ENCODE measurements around the gene MRC1.
"Not testable (repeated sequence)": the region's sequence is repeated elsewhere in the genome, so short reads cannot be mapped to it uniquely, and the experiment has no call there.

Gene MRC1

DNA sequence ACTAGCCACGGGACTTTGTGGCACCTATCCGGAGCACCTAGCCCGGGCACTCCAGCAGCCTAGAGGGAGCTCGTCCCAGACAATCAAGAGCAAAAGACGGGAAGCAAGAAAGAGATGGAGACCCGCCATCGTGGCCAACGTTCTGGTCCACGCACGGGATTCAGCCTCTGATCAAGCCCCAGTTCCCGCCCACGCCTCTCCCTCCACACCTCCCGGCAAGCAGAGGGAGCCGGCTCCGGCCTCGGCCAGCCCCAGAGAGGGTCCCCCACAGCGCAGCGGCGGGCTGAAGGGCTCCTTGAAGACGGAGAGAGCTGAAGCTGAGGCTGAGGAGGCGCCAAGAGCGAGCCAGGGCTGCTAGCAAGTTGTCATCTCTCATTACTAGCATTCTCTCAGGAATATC, 141.6 kb downstream of the MRC1 start:
- Histone ChIP-seq H3K36me3 (ENCODE audit: insufficient read depth, insufficient read length, low read length) (no peaks in the 10 kb centered on the region), H3K4me1 (ENCODE audit: insufficient read depth, insufficient read length) (no peaks in the 10 kb centered on the region), H3K27me3 (ENCODE audit: insufficient read depth, insufficient read length) (no peaks in the 10 kb centered on the region), H3K9ac (ENCODE audit: insufficient read length, low read depth) (no peak overlapping the region), H3K4me3 (ENCODE audit: insufficient read length, low read depth) (no peak overlapping the region), H3K9me3 (ENCODE audit: insufficient read depth, low read length) (no peaks in the 10 kb centered on the region)
- DNase-seq (ENCODE audit: low read depth, low spot score) = no peak
- no peak for TF ChIP-seq YY1 (IDR thresholded peaks at IDR 0.05; ENCODE audit: insufficient read depth, insufficient read length)
- TF ChIP-seq SUZ12 (IDR thresholded peaks at IDR 0.05; ENCODE audit: extremely low read depth, insufficient read depth, insufficient read length) = no peak
- no peak for TF ChIP-seq ZNF274 (IDR thresholded peaks at IDR 0.05; ENCODE audit: low read depth, low read length)

DNA sequence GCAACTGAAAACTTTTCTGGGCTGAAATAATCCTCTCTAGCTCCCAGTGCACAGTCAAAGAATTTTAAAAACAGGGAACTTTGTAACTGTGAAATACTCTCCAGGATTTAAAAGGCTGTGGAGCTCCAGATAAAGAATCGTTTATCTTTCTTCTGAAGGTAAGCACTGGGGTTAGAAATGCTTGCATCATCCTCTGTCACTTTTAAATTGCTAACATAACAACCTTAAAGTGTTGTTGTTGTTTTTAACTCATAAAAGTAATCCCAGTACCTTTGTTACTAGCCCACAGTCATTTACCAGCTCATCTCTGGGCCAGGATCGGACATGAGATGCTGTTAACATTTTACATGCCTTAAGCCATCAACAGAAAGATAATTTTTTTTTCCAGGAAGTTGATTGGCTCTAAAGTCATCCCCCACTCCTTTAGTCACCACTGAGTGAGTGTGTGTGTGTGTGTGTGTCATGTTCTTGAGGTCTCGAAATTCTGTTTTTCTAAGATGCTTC, 142.8 kb downstream of the MRC1 start, which contains the start of gene SLC39A12:
Gene SLC39A12, plus strand, starts transcription at position 51 of the 504 bp plus-strand sequence. CDS start 1,359 bp downstream, outside the sequence.
- no peak within 1 kb of the TSS for H3K9ac ChIP-seq (ENCODE audit: insufficient read length, low read depth)
- no peaks in the 10 kb centered on the region for H3K9me3 ChIP-seq (ENCODE audit: insufficient read depth, low read length)
- DNase-seq (ENCODE audit: low read depth, low spot score) = no peak
- no peaks in the 10 kb centered on the region for H3K27me3 ChIP-seq (ENCODE audit: insufficient read depth, insufficient read length)
- H3K4me1 ChIP-seq (ENCODE audit: insufficient read depth, insufficient read length) = no peaks in the 10 kb centered on the region
- H3K36me3 ChIP-seq (ENCODE audit: insufficient read depth, insufficient read length, low read length) = no peaks in the 10 kb centered on the region
- TF ChIP-seq YY1 (IDR thresholded peaks at IDR 0.05; ENCODE audit: insufficient read depth, insufficient read length) = no peak
- TF ChIP-seq SUZ12 (IDR thresholded peaks at IDR 0.05; ENCODE audit: extremely low read depth, insufficient read depth, insufficient read length) = no peak
- TF ChIP-seq ZNF274 (IDR thresholded peaks at IDR 0.05; ENCODE audit: low read depth, low read length) = no peak
- H3K4me3 ChIP-seq (ENCODE audit: insufficient read length, low read depth) = no peak within 1 kb of the TSS

DNA sequence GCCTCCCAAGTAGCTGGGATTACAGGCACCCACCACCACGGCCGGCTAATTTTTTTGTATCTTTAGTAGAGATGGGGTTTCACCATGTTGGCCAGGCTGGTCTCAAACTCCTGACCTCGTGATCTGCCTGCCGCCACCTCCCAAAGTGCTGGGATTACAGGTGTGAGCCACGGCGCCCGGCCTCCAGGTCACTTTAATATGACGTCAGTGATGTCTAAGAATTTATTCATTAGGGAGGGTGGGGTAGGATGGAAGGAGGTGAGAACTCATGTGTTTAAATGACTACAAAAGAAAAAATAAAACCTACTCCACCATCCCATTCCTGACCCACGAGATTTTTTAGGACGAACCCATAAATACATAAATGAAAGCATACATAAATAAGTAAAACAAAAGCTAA, 145.2 kb downstream of the MRC1 start:
- not testable (repeated sequence) for H3K9me3 ChIP-seq (ENCODE audit: insufficient read depth, low read length); H3K4me3 ChIP-seq (ENCODE audit: insufficient read length, low read depth); H3K27me3 ChIP-seq (ENCODE audit: insufficient read depth, insufficient read length)

DNA sequence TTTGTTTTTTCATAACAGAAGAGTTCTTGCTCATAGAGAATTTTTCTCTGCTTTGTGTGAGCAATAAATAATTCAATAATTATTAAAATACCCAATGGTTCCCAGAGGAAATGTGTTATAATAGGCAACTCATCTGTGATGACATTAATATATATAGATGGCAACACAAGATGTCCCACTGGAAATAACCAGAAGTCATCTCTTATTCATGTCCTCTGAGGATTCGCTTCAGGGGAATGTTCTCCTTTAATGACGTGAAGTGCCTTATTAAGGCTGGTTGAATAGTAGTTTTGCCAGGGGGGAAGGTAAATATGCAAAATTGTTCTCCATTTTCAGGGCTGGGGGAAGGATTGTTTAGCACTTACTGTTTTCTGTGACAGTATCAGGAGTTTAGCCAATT, 145.7 kb downstream of the MRC1 start:
- Histone ChIP-seq H3K36me3 (ENCODE audit: insufficient read depth, insufficient read length, low read length) (no peaks in the 10 kb centered on the region), H3K9me3 (ENCODE audit: insufficient read depth, low read length) (no peaks in the 10 kb centered on the region), H3K4me3 (ENCODE audit: insufficient read length, low read depth) (no peak overlapping the region), H3K9ac (ENCODE audit: insufficient read length, low read depth) (no peak overlapping the region), H3K4me1 (ENCODE audit: insufficient read depth, insufficient read length) (no peaks in the 10 kb centered on the region), H3K27me3 (ENCODE audit: insufficient read depth, insufficient read length) (no peaks in the 10 kb centered on the region)
- TF ChIP-seq ZNF274 (IDR thresholded peaks at IDR 0.05; ENCODE audit: low read depth, low read length) (no peak), SUZ12 (IDR thresholded peaks at IDR 0.05; ENCODE audit: extremely low read depth, insufficient read depth, insufficient read length) (no peak), YY1 (IDR thresholded peaks at IDR 0.05; ENCODE audit: insufficient read depth, insufficient read length) (no peak)
- no peak for DNase-seq (ENCODE audit: low read depth, low spot score)

More for the DNA sequence above, 145.2 kb downstream of the MRC1 start:
- H3K9ac ChIP-seq (ENCODE audit: insufficient read length, low read depth); H3K36me3 ChIP-seq (ENCODE audit: insufficient read depth, insufficient read length, low read length); DNase-seq (ENCODE audit: low read depth, low spot score); H3K4me1 ChIP-seq (ENCODE audit: insufficient read depth, insufficient read length): not testable (repeated sequence)

DNA sequence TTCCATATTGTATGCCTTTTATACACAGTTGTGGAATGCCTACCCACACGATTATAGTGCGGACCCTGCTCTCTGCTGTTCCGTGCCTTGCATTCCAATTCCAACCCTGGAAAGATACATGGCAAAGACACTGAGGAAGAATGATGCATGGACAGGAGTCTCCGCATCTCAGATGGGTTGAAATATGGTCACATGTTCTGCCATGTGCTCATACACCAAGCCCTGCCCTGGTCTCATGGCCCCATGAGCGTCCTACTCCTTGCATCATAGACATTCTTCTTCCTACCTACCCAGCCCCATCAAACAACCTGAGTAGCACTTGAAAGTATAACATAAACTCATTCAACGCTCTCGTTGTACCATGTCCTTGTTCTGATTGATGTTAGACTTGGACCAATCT, 148.9 kb downstream of the MRC1 start:
- no peak for TF ChIP-seq ZNF274 (IDR thresholded peaks at IDR 0.05; ENCODE audit: low read depth, low read length)
- TF ChIP-seq SUZ12 (IDR thresholded peaks at IDR 0.05; ENCODE audit: extremely low read depth, insufficient read depth, insufficient read length) = no peak
- no peak for TF ChIP-seq YY1 (IDR thresholded peaks at IDR 0.05; ENCODE audit: insufficient read depth, insufficient read length)
- H3K9ac ChIP-seq (ENCODE audit: insufficient read length, low read depth) = no peak overlapping the region
- no peak overlapping the region for H3K4me3 ChIP-seq (ENCODE audit: insufficient read length, low read depth)
- H3K27me3 ChIP-seq (ENCODE audit: insufficient read depth, insufficient read length) = no peaks in the 10 kb centered on the region
- no peaks in the 10 kb centered on the region for H3K4me1 ChIP-seq (ENCODE audit: insufficient read depth, insufficient read length)
- H3K36me3 ChIP-seq (ENCODE audit: insufficient read depth, insufficient read length, low read length) = no peaks in the 10 kb centered on the region
- no peak for DNase-seq (ENCODE audit: low read depth, low spot score)
- no peaks in the 10 kb centered on the region for H3K9me3 ChIP-seq (ENCODE audit: insufficient read depth, low read length)

DNA sequence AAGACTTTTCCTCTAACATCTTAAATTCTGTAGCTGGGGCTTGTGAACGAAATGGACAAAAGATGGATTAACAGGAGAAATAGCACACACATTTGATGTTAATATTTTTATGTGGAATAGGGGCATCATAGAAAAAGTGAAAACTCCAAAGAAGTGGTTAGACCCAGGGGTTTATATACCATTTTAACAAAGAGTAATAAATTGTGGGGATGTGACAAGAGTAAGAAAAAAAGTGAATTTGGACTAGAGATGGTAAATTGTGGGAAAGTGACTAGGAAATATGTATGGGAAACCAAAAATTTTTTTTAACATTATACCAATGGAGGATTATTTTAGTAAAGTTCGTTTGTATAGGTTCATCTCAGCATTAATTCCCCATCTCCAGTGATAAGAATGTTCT, 150.7 kb downstream of the MRC1 start:
- Histone ChIP-seq H3K9me3 (ENCODE audit: insufficient read depth, low read length) (no peaks in the 10 kb centered on the region), H3K36me3 (ENCODE audit: insufficient read depth, insufficient read length, low read length) (no peaks in the 10 kb centered on the region), H3K27me3 (ENCODE audit: insufficient read depth, insufficient read length) (no peaks in the 10 kb centered on the region), H3K9ac (ENCODE audit: insufficient read length, low read depth) (no peak overlapping the region), H3K4me3 (ENCODE audit: insufficient read length, low read depth) (no peak overlapping the region), H3K4me1 (ENCODE audit: insufficient read depth, insufficient read length) (no peaks in the 10 kb centered on the region)
- DNase-seq (ENCODE audit: low read depth, low spot score) = no peak
- TF ChIP-seq ZNF274 (IDR thresholded peaks at IDR 0.05; ENCODE audit: low read depth, low read length) (no peak), SUZ12 (IDR thresholded peaks at IDR 0.05; ENCODE audit: extremely low read depth, insufficient read depth, insufficient read length) (no peak), YY1 (IDR thresholded peaks at IDR 0.05; ENCODE audit: insufficient read depth, insufficient read length) (no peak)
